PC-3 (cell line): ENCODE measurements around the gene SLC17A8. TPM values are rescaled to one million over a fixed set of nuclear protein-coding genes. Genes with fewer than 3 reads are reported as not detected.

Experiments
- ATAC-seq: fragments of 200-7000 bp; cut with Tn5 transposase; 2 replicates; pipeline ENCODE4 v1.9.1; 2020; ENCODE audit warnings: mild to moderate bottlenecking, moderate library complexity
- BruUV-seq: library from RNA; stranded (reverse); fragments of 400-500 nt; replicated peaks from 2 replicates; lab custom pipeline; 2021; lab: Mats Ljungman, UMichigan
- CTCF ChIA-PET: fragments of 300-600 bp; sonication (Branson Sonifier 250); formaldehyde crosslinking; loops from one replicate; lab custom pipeline; 2022; ENCODE audit warnings: antibody characterized with exemption; lab: Charles Lee
- POLR2A ChIA-PET: fragments of 300-600 bp; sonication (Branson Sonifier 250); formaldehyde crosslinking; loops from one replicate; lab custom pipeline; 2022; ENCODE audit warnings: antibody characterized with exemption; ENCODE audit not compliant: unreplicated experiment; lab: Charles Lee
- DNase-seq: peaks from one replicate; pipeline ENCODE4 v3.0.0-alpha.2; 2015
- H2AFZ ChIP-seq: fragments of 300-600 bp; sonication (generic); 2 replicates; pipeline ENCODE4 v1.6.0; 2016; ENCODE audit warnings: antibody characterized with exemption, low read length
- H3F3A ChIP-seq: fragments of 300-600 bp; sonication (generic); one replicate; pipeline ENCODE4 v1.6.0; 2017; ENCODE audit warnings: antibody characterized with exemption, low read length, control low read depth, mild to moderate bottlenecking; ENCODE audit not compliant: unreplicated experiment
- H3K27ac ChIP-seq: fragments of 300-600 bp; sonication (generic); 2 replicates; pipeline ENCODE4 v1.5.1; 2016; ENCODE audit warnings: mild to moderate bottlenecking, low read length
- H3K27me3 ChIP-seq: fragments of 300-600 bp; sonication (generic); 2 replicates; pipeline ENCODE4 v1.6.1; 2016; ENCODE audit warnings: low read length, mixed read lengths
- H3K36me3 ChIP-seq: fragments of 300-600 bp; sonication (generic); 2 replicates; pipeline ENCODE4 v1.6.1; 2016; ENCODE audit warnings: low read depth, mixed run types, low read length, mixed read lengths
- H3K4me1 ChIP-seq: fragments of 300-600 bp; sonication (generic); 2 replicates; pipeline ENCODE4 v1.5.1; 2016; ENCODE audit warnings: low read length; ENCODE audit not compliant: insufficient read depth
- H3K4me2 ChIP-seq: fragments of 300-600 bp; sonication (generic); 2 replicates; pipeline ENCODE4 v1.6.0; 2016; ENCODE audit warnings: low read length
- H3K4me3 ChIP-seq: fragments of 300-600 bp; sonication (generic); 2 replicates; pipeline ENCODE4 v1.5.1; 2016; ENCODE audit warnings: mild to moderate bottlenecking, low read length, mixed read lengths
- H3K79me2 ChIP-seq: fragments of 300-600 bp; sonication (generic); 2 replicates; pipeline ENCODE4 v1.6.1; 2017; ENCODE audit warnings: low read length, mixed read lengths
- H3K9ac ChIP-seq: fragments of 300-600 bp; sonication (generic); 2 replicates; pipeline ENCODE4 v1.6.0; 2016; ENCODE audit warnings: mild to moderate bottlenecking, low read length
- H3K9me2 ChIP-seq: fragments of 300-600 bp; sonication (generic); replicated peaks from 2 replicates; pipeline ENCODE4 v1.6.1; 2016; ENCODE audit warnings: mixed run types, low read length, mixed read lengths
- H3K9me3 ChIP-seq: fragments of 300-600 bp; sonication (generic); 2 replicates; pipeline ENCODE4 v1.6.1; 2016; ENCODE audit warnings: low read length, mixed read lengths
- H4K20me1 ChIP-seq: fragments of 300-600 bp; sonication (generic); 2 replicates; pipeline ENCODE4 v1.6.1; 2016; ENCODE audit warnings: low read length, mixed read lengths
- EZH2 ChIP-seq: fragments of 300-600 bp; sonication (generic); IDR thresholded peaks from one replicate; pipeline ENCODE4 v1.6.1; 2017; ENCODE audit warnings: antibody characterized with exemption, mild to moderate bottlenecking, low read length; ENCODE audit not compliant: unreplicated experiment
- EZH2phosphoT487 ChIP-seq: fragments of 300-600 bp; sonication (generic); IDR thresholded peaks from 2 replicates; pipeline ENCODE4 v1.6.1; 2018; ENCODE audit warnings: mild to moderate bottlenecking, antibody characterized with exemption, low read length, borderline replicate concordance
- intact Hi-C: fragments of 100-400 bp; cut with micrococcal nuclease; formaldehyde crosslinking; loops from 2 replicates; pipeline ENCODE4 v1.9.0; 2023
- total RNA-seq: library from RNA; depleted of rRNA; stranded (reverse); fragments of >200 nt; gene quantifications from 2 replicates; pipeline ENCODE4 v1.2.3, GENCODE V29; 2014
- TF ChIP-seq, protein P1 (sequence below): fragments of 300-600 bp; sonication (generic); conservative IDR thresholded peaks from 2 replicates; pipeline ENCODE4 v1.5.1; 2017; ENCODE audit warnings: antibody characterized with exemption, low read depth, mild to moderate bottlenecking, low read length

The SLC17A8 gene
- total RNA-seq, 1 experiment from 2014 or later, result not detected

DNA sequence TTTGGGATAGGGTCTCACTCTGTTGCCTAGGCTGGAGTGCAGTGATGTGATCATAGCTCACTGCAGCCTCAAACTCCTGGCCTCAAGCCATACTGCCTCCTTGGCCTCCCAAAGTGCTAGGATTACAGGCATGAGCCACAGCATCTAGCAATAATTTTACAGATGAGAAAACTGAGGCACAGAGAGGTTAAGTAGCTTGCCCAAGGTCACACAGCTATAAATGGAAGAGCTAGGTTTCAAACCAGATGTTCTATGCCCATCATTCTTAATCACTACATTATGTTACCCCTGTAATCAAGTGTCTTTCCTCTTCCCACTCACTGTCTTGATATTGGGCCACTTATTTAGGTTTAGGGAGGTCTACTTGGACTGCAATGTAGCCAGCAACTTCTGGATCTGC lies 3.6 kb downstream of the SLC17A8 start:
- CTCF ChIA-PET, result no interaction called here
- intact Hi-C loops, result no loop called here
- H3F3A ChIP-seq, result no peaks in the 10 kb centered on the region

DNA sequence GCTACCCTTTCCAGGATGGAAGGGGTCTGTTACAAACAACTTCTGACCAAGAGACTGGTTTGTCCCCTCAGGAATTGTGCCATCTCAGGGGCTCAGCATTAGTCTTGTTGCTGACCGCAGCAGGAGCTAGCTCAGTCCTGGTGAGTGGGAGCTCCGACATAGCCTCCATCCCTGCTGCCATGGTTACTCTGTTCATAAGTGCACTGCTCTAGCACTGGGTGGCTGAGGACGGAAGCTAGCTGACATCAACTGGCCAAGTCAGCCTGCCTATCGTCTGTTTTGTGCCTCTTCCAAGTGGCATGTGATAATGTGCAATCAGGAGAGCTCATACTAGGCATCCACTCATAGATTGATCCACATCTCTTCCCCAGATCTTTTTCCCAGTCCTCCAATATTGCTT lies 7.5 kb downstream of the SLC17A8 start:
- POLR2A ChIA-PET, result no interaction called here

More for the DNA sequence above, 3.6 kb downstream of the SLC17A8 start:
- Histone ChIP-seq H3K4me3 (no peak overlapping the region), H3K4me1 (no peaks in the 10 kb centered on the region), H3K27me3 (peaks cover 57% of the 10 kb centered on the region), H4K20me1 (no peaks in the 10 kb centered on the region), H3K27ac (no peak overlapping the region), H3K36me3 (no peaks in the 10 kb centered on the region), H3K9me2 (no peaks in the 10 kb centered on the region), H3K9ac (no peak overlapping the region), H3K9me3 (no peaks in the 10 kb centered on the region), H2AFZ (no peak overlapping the region), H3K4me2 (no peak overlapping the region), H3K79me2 (no peaks in the 10 kb centered on the region)
- ATAC-seq (no peak), DNase-seq (no peak)
- POLR2A ChIA-PET, result no interaction called here
- no peak for TF ChIP-seq EZH2phosphoT487
- TF ChIP-seq, protein P1, sequence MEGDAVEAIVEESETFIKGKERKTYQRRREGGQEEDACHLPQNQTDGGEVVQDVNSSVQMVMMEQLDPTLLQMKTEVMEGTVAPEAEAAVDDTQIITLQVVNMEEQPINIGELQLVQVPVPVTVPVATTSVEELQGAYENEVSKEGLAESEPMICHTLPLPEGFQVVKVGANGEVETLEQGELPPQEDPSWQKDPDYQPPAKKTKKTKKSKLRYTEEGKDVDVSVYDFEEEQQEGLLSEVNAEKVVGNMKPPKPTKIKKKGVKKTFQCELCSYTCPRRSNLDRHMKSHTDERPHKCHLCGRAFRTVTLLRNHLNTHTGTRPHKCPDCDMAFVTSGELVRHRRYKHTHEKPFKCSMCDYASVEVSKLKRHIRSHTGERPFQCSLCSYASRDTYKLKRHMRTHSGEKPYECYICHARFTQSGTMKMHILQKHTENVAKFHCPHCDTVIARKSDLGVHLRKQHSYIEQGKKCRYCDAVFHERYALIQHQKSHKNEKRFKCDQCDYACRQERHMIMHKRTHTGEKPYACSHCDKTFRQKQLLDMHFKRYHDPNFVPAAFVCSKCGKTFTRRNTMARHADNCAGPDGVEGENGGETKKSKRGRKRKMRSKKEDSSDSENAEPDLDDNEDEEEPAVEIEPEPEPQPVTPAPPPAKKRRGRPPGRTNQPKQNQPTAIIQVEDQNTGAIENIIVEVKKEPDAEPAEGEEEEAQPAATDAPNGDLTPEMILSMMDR, result no peak
- TF ChIP-seq EZH2, result no peak
- no TSS peak for BruUV-seq

DNA sequence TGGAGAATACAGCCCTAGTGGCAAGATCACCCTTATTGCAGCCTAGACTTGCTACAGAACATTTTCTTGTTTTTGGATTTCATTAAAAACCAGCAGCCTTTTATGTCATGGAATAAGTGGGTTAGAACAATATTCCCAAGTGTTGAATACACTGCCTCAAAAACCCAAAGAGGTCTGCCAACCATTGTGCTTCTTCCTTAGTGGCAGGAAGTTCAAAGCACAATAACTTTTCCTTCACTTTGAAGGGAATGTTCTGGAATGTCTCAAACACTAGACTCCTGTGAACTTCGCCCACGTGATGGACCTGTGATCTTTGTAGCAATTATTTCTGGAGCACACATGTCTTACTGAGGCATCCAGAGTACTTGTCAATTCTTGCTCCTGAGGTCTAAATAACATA lies 8.5 kb downstream of the SLC17A8 start:
- ChIA-PET POLR2A (no interaction called here), CTCF (no interaction called here)
- no peaks in the 10 kb centered on the region for H3K9me3 ChIP-seq
- no peaks in the 10 kb centered on the region for H4K20me1 ChIP-seq
- no TSS peak for BruUV-seq
- no peaks in the 10 kb centered on the region for H3K4me1 ChIP-seq
- no peak for ATAC-seq
- no peak overlapping the region for H2AFZ ChIP-seq
- H3F3A ChIP-seq, result no peaks in the 10 kb centered on the region
- no peaks in the 10 kb centered on the region for H3K36me3 ChIP-seq
- H3K4me3 ChIP-seq, result no peak overlapping the region
- H3K9me2 ChIP-seq, result no peaks in the 10 kb centered on the region
- H3K79me2 ChIP-seq, result no peaks in the 10 kb centered on the region
- intact Hi-C loops, result no loop called here
- no peak for TF ChIP-seq EZH2
- TF ChIP-seq, protein P1, result no peak
- TF ChIP-seq EZH2phosphoT487, result no peak
- H3K27me3 ChIP-seq, result peaks cover 56% of the 10 kb centered on the region
- no peak overlapping the region for H3K27ac ChIP-seq
- H3K9ac ChIP-seq, result no peak overlapping the region
- no peak overlapping the region for H3K4me2 ChIP-seq
- DNase-seq, result no peak

More for the DNA sequence above, 7.5 kb downstream of the SLC17A8 start:
- DNase-seq (no peak), ATAC-seq (no peak)
- Histone ChIP-seq H3K79me2 (no peaks in the 10 kb centered on the region), H3K27ac (no peak overlapping the region), H4K20me1 (no peaks in the 10 kb centered on the region), H3K4me1 (no peaks in the 10 kb centered on the region), H3K4me3 (no peak overlapping the region), H3K4me2 (no peak overlapping the region), H3K27me3 (peaks cover 52% of the 10 kb centered on the region), H3K9me2 (no peaks in the 10 kb centered on the region), H3K36me3 (no peaks in the 10 kb centered on the region), H3K9me3 (no peaks in the 10 kb centered on the region), H3F3A (no peaks in the 10 kb centered on the region), H2AFZ (no peak overlapping the region), H3K9ac (no peak overlapping the region)
- intact Hi-C loops, result no loop called here
- CTCF ChIA-PET, result no interaction called here
- no peak for TF ChIP-seq EZH2phosphoT487
- TF ChIP-seq EZH2, result no peak
- TF ChIP-seq, protein P1, result no peak
- BruUV-seq, result no TSS peak
